Mucosa of descending colon (tissue), 3 donors: ENCODE measurements around the gene WDR46. TPM values are rescaled to one million over a fixed set of nuclear protein-coding genes. Genes with fewer than 3 reads are reported as not detected.

ENCODE experiments used
- ATAC-seq: fragments of 200-7000 bp; cut with Tn5 transposase; one replicate; pipeline ENCODE4 v1.9.1; 2020; ENCODE audit warnings: mild to moderate bottlenecking, moderate library complexity
- DNase-seq, 3 donors: peaks; one replicate each; pipeline ENCODE4 v3.0.0-alpha.2; 2020
- H3K36me3 ChIP-seq: fragments of 200-600 bp; one replicate; pipeline ENCODE4 v1.8.0; 2021; ENCODE audit warnings: low read depth, mild to moderate bottlenecking
- H3K4me1 ChIP-seq: fragments of 200-600 bp; one replicate; pipeline ENCODE4 v1.8.0; 2021; ENCODE audit warnings: low read depth, mild to moderate bottlenecking
- H3K4me3 ChIP-seq: fragments of 200-600 bp; one replicate; pipeline ENCODE4 v1.8.0; 2021; ENCODE audit warnings: mild to moderate bottlenecking
- H3K9me3 ChIP-seq: fragments of 200-600 bp; one replicate; pipeline ENCODE4 v1.8.0; 2021; ENCODE audit warnings: mild to moderate bottlenecking
- intact Hi-C, 2 donors: fragments of 100-400 bp; cut with DNase I in 1 of 2; cut with micrococcal nuclease in 1 of 2; formaldehyde crosslinking; loops; one replicate each; pipeline versions ENCODE4 v1.11.0 to v1.11.1; 2022; cut with DNase I, micrococcal nuclease
- total RNA-seq, 3 donors: library from RNA; stranded (reverse); fragmentation: NEBNext Ultra II Directional in 2 of 3; extraction: Animal tissue kit (Norgen Biotek cat#: 25700) in 2 of 3; gene quantifications; one replicate each; pipeline versions ENCODE4 v1.2.1 to v1.2.4, GENCODE V29; 2021 to 2023
- TF ChIP-seq, protein P1 (sequence below): fragments of 200-600 bp; IDR thresholded peaks from one replicate; pipeline ENCODE4 v1.8.0; 2022; ENCODE audit warnings: antibody characterized with exemption, mild to moderate bottlenecking
- donor health status: DM: no; HTN: no; CAD: no; lungs with moderate emphysema.
- donor health status: DM: no; HTN: no; CAD: no.
- donor health status: DM: no; HTN: yes; CAD: no.

WDR46 gene
- total RNA-seq, 3 donors from 2014 or later = 25.5 to 37.9 (median 30.9) TPM

DNA sequence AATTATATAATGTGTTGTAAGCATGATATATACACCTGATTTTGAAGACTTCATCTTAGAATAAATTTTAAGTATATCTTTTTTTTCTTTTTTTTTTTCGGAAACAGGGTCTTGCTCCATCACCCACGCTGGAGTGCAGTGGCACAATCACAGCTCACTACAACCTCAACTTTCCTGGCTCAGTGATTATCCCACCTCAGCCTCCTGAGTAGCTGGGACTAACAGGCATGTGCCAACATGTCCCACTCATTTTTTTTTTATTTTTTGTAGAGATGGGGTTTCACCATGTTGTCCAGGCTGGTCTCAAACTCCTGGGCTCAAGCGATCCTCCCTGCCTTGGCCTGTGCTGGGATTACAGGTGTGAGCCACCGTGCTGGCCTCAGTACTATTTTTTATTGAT lies 34.4 kb downstream of the WDR46 start:
- no peak overlapping the region for H3K4me3 ChIP-seq
- H3K4me1 ChIP-seq = peaks cover 7% of the 10 kb centered on the region
- no peak for ATAC-seq
- H3K36me3 ChIP-seq = no peaks in the 10 kb centered on the region
- H3K9me3 ChIP-seq = no peaks in the 10 kb centered on the region
- no peak for DNase-seq
- TF ChIP-seq, protein P1, sequence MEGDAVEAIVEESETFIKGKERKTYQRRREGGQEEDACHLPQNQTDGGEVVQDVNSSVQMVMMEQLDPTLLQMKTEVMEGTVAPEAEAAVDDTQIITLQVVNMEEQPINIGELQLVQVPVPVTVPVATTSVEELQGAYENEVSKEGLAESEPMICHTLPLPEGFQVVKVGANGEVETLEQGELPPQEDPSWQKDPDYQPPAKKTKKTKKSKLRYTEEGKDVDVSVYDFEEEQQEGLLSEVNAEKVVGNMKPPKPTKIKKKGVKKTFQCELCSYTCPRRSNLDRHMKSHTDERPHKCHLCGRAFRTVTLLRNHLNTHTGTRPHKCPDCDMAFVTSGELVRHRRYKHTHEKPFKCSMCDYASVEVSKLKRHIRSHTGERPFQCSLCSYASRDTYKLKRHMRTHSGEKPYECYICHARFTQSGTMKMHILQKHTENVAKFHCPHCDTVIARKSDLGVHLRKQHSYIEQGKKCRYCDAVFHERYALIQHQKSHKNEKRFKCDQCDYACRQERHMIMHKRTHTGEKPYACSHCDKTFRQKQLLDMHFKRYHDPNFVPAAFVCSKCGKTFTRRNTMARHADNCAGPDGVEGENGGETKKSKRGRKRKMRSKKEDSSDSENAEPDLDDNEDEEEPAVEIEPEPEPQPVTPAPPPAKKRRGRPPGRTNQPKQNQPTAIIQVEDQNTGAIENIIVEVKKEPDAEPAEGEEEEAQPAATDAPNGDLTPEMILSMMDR = no peak
- intact Hi-C loops = no loop called here

DNA sequence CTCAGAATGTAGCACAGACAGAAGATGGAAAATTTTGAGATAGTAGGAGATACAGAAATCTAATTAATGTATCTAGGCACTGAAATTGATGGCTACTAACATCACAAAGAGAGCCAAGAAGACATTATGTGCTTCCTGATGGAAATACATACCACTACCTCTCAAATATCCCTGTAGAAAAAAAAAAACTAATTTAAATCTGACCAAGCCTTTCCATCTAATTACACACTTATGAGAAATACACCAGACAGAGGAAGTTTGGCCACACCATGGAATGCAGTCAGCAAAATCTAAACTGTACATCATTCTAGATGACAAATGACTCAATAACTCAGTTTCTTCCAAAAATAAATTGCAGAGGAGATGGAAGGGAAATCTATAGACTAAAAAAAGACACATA lies 36.3 kb downstream of the WDR46 start:
- Histone ChIP-seq H3K4me3 (no peak overlapping the region), H3K36me3 (no peaks in the 10 kb centered on the region), H3K4me1 (peaks cover 15% of the 10 kb centered on the region), H3K9me3 (no peaks in the 10 kb centered on the region)
- intact Hi-C loops = no loop called here
- no peak for ATAC-seq
- no peak for DNase-seq
- TF ChIP-seq, protein P1 = no peak

DNA sequence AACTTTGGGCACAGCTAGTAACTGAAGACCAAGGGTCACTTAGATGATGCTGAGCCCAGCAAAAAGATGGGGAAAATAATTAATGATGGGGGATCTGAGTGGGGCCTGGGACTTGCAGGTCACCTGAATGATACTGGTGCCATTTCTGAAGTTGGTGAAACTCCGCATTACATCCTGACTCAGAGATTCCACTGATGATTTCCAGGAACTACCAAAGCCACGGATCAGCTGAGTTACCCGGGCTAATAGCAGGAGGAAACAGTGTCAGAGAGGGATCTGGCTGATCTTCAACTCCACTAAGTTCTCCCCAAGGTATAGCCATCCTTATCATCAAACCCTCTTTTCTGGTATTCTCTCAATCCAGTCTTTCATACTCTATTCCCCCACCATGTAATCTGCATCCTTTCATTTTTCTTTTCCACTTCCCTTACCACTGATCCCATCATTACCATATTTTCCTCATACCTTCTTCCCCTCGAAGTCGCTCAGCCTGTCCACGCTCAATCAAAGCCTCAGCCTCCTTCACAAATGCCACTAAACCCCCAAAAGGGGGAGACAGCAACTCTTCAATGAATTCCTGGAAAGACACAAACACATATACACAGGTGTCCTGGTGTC lies 37.5 kb downstream of the WDR46 start:
- TF ChIP-seq, protein P1 = no peak
- no peaks in the 10 kb centered on the region for H3K9me3 ChIP-seq
- no peak for DNase-seq
- peaks cover 15% of the 10 kb centered on the region for H3K4me1 ChIP-seq
- ATAC-seq = no peak
- no peak overlapping the region for H3K4me3 ChIP-seq
- H3K36me3 ChIP-seq = no peaks in the 10 kb centered on the region
- intact Hi-C loops = no loop called here

GRCh38 chr6:33250731-33251130 lies 38.3 kb downstream of the WDR46 start:
- H3K9me3 ChIP-seq = no peaks in the 10 kb centered on the region
- DNase-seq = no peak
- intact Hi-C loops = no loop called here
- H3K36me3 ChIP-seq = no peaks in the 10 kb centered on the region
- no peak overlapping the region for H3K4me3 ChIP-seq
- no peak for ATAC-seq
- TF ChIP-seq, protein P1 = no peak
- H3K4me1 ChIP-seq = peaks cover 15% of the 10 kb centered on the region

DNA sequence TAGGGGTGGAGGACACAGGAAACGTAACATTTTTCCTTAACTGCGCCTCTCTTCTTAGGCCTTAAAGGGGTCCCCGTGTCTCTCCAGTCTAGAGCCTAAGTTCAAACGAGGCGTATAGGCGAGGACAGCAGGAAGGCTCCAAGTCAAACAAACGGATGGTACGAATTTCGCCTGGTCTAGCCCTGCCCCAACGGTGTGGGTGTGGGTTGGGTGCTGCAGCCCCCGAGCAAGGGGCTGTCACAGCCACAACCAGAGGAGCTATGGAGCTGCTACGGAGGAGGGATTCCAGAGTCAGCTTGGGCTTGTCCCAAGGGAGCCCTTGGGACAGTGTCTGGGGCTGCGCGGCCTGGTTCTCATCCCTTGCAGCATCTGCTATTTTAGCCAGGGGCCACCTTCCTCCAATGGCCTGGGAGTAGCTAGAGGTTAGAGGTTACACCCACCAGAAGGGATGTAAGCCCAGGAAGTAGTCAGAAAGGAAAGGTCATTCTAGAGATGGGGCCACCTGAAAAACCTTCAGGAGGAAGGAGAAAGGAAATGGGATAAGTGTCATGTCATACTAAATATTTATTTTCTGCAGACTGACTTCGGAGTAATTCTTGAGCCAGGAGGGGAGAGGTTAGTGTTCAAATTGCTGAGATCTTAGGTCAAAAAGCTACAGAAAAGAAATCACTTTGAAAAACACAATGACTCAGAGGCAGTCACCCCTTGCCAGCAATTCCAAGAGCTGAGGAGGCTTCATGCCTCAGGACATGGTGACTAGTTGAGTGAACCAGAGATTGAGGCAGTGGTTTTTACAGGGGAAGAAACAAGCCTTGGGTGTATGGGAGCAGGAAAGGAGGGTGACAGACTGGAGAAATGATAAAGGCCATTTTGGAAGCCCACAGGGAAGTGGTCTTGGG lies 39.1 kb downstream of the WDR46 start:
- ATAC-seq (peak; percentile 0), DNase-seq (peak; percentile 17 to 53 (median 37))
- TF ChIP-seq, protein P1 = no peak
- Histone ChIP-seq H3K9me3 (no peaks in the 10 kb centered on the region), H3K36me3 (no peaks in the 10 kb centered on the region), H3K4me3 (no peak overlapping the region), H3K4me1 (peaks cover 15% of the 10 kb centered on the region)
- intact Hi-C loops = loop anchor here (5.0 to 10.0 kb wide), 3 partner anchors 133 to 235 kb away; no protein-coding TSS in a partner anchor
